HL-60 (cell line): ENCODE data around the gene MDGA2.

ENCODE experiments used
- DNase-seq, 2 experiments: peaks; one replicate each; pipeline ENCODE4 v3.0.0-alpha.2; 2010 to 2020; ENCODE audit warnings: low read depth in 1 of 2, low spot score in 1 of 2
- H3K27ac ChIP-seq: fragments of 250-450 bp; sonication (Bioruptor Pico); replicated peaks from 2 replicates; pipeline ENCODE4 v1.5.1; 2020; ENCODE audit warnings: mild to moderate bottlenecking, moderate library complexity
- H3K27me3 ChIP-seq: fragments of 250-450 bp; sonication (Bioruptor Pico); 2 replicates; pipeline ENCODE4 v1.5.1; 2021; ENCODE audit warnings: mild to moderate bottlenecking, moderate library complexity; ENCODE audit not compliant: insufficient read depth, poor library complexity, severe bottlenecking
- H3K4me3 ChIP-seq: replicated peaks from 2 replicates; pipeline ENCODE4 v1.5.1; 2011; ENCODE audit warnings: mild to moderate bottlenecking, control low read depth, low read length; ENCODE audit not compliant: insufficient read depth
- GABPA ChIP-seq: IDR thresholded peaks from 2 replicates; pipeline ENCODE4 v1.6.1; 2012; ENCODE audit warnings: low read depth
- POLR2AphosphoS5 ChIP-seq: IDR thresholded peaks from 2 replicates; pipeline ENCODE4 v1.6.1; 2012; ENCODE audit warnings: low read depth
- REST ChIP-seq: IDR thresholded peaks from 2 replicates; pipeline ENCODE4 v1.6.1; 2012; ENCODE audit warnings: low read depth; ENCODE audit not compliant: insufficient replicate concordance
- SPI1 ChIP-seq: IDR thresholded peaks from 2 replicates; pipeline ENCODE4 v1.6.1; 2012; ENCODE audit warnings: low read depth, mild to moderate bottlenecking, borderline replicate concordance
- TF ChIP-seq, protein P1 (sequence below): IDR thresholded peaks from one replicate; pipeline ENCODE4 v1.5.1; 2011; ENCODE audit warnings: low read length, control low read depth, inconsistent platforms; ENCODE audit not compliant: insufficient read depth

The MDGA2 gene

GRCh38 chr14:47332939-47333338, 342.5 kb downstream of the MDGA2 start:
- Histone ChIP-seq H3K4me3 (no peak overlapping the region), H3K27ac (no peak overlapping the region), H3K27me3 (no peaks in the 10 kb centered on the region)
- no peak for DNase-seq
- TF ChIP-seq, protein P1, sequence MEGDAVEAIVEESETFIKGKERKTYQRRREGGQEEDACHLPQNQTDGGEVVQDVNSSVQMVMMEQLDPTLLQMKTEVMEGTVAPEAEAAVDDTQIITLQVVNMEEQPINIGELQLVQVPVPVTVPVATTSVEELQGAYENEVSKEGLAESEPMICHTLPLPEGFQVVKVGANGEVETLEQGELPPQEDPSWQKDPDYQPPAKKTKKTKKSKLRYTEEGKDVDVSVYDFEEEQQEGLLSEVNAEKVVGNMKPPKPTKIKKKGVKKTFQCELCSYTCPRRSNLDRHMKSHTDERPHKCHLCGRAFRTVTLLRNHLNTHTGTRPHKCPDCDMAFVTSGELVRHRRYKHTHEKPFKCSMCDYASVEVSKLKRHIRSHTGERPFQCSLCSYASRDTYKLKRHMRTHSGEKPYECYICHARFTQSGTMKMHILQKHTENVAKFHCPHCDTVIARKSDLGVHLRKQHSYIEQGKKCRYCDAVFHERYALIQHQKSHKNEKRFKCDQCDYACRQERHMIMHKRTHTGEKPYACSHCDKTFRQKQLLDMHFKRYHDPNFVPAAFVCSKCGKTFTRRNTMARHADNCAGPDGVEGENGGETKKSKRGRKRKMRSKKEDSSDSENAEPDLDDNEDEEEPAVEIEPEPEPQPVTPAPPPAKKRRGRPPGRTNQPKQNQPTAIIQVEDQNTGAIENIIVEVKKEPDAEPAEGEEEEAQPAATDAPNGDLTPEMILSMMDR: no peak
- TF ChIP-seq POLR2AphosphoS5: no peak

GRCh38 chr14:47332106-47332505, 343.3 kb downstream of the MDGA2 start:
- no peak overlapping the region for H3K4me3 ChIP-seq
- TF ChIP-seq GABPA (no peak), POLR2AphosphoS5 (no peak)
- TF ChIP-seq, protein P1: no peak
- DNase-seq: no peak
- H3K27me3 ChIP-seq: no peaks in the 10 kb centered on the region
- no peak overlapping the region for H3K27ac ChIP-seq

- Histone ChIP-seq H3K4me3 (no peak overlapping the region), H3K27ac (no peak overlapping the region), H3K27me3 (no peaks in the 10 kb centered on the region)
- no peak for DNase-seq
- TF ChIP-seq POLR2AphosphoS5 (no peak), REST (no peak), GABPA (no peak), SPI1 (no peak)
- TF ChIP-seq, protein P1: no peak
These were observed 347.0 kb downstream of the MDGA2 start for GRCh38 chr14:47328376-47328775.

GRCh38 chr14:47327336-47327735, 348.1 kb downstream of the MDGA2 start:
- TF ChIP-seq POLR2AphosphoS5 (no peak), GABPA (no peak), REST (no peak), SPI1 (no peak)
- TF ChIP-seq, protein P1: no peak
- H3K27me3 ChIP-seq: no peaks in the 10 kb centered on the region
- H3K27ac ChIP-seq: no peak overlapping the region
- no peak overlapping the region for H3K4me3 ChIP-seq
- DNase-seq: no peak
